Measurements from ENCODE around the gene CACNG7.

The CACNG7 gene

GRCh38 chr19:53908106-53908934 lies 758 bp upstream of the CACNG7 start:
- intact Hi-C loops (cut with DNase I; ENCODE audit: low total_unique reads) = no loop called here
- peaks cover 8 to 93% of the 10 kb centered on the region in 2 donors for H3K27me3 ChIP-seq
- DNase-seq = no peak
- H3K36me3 ChIP-seq = no peaks in the 10 kb centered on the region
- no peak overlapping the region for H3K27ac ChIP-seq
- no peak overlapping the region for H3K4me3 ChIP-seq
- no peak for TF ChIP-seq CTCF (IDR thresholded peaks at IDR 0.05)
- peaks cover 0 to 29% (median 20%) of the 10 kb centered on the region in 4 donors for H3K4me1 ChIP-seq
- H3K9me3 ChIP-seq = no peaks in the 10 kb centered on the region

GRCh38 chr19:53909471-53910169 lies 542 bp downstream of the CACNG7 start:
- Histone ChIP-seq H3K27me3 (peaks cover 8 to 96% of the 10 kb centered on the region in 2 donors), H3K9me3 (no peaks in the 10 kb centered on the region), H3K27ac (no peak overlapping the region), H3K4me3 (no peak overlapping the region), H3K4me1 (peaks cover 0 to 29% (median 20%) of the 10 kb centered on the region in 4 donors), H3K36me3 (no peaks in the 10 kb centered on the region)
- intact Hi-C loops (cut with DNase I; ENCODE audit: low total_unique reads) = no loop called here
- no peak for DNase-seq
- TF ChIP-seq CTCF (IDR thresholded peaks at IDR 0.05) = no peak

- intact Hi-C loops (cut with DNase I; ENCODE audit: low total_unique reads) = no loop called here
- Histone ChIP-seq H3K27ac (no peak overlapping the region), H3K27me3 (peaks cover 8 to 92% of the 10 kb centered on the region in 2 donors), H3K4me3 (no peak overlapping the region), H3K36me3 (no peaks in the 10 kb centered on the region), H3K9me3 (no peaks in the 10 kb centered on the region), H3K4me1 (peaks cover 0 to 29% (median 20%) of the 10 kb centered on the region in 4 donors)
- no peak for TF ChIP-seq CTCF (IDR thresholded peaks at IDR 0.05)
- no peak for DNase-seq
Measured at GRCh38 chr19:53910170-53910518, 1.1 kb downstream of the CACNG7 start.

- Histone ChIP-seq H3K4me3 (no peak overlapping the region), H3K27ac (no peak overlapping the region), H3K4me1 (peaks cover 0 to 20% (median 16%) of the 10 kb centered on the region in 4 donors), H3K9me3 (no peaks in the 10 kb centered on the region), H3K36me3 (no peaks in the 10 kb centered on the region), H3K27me3 (peaks cover 8 to 68% of the 10 kb centered on the region in 2 donors)
- DNase-seq = no peak
- TF ChIP-seq CTCF (IDR thresholded peaks at IDR 0.05) = no peak
- intact Hi-C loops (cut with DNase I; ENCODE audit: low total_unique reads) = no loop called here
Measured at GRCh38 chr19:53912653-53913052, 3.6 kb downstream of the CACNG7 start.

- no peak for TF ChIP-seq CTCF (IDR thresholded peaks at IDR 0.05)
- H3K36me3 ChIP-seq = no peaks in the 10 kb centered on the region
- peaks cover 0 to 50% of the 10 kb centered on the region in 2 donors for H3K27me3 ChIP-seq
- no peak for DNase-seq
- no peaks in the 10 kb centered on the region for H3K9me3 ChIP-seq
- H3K27ac ChIP-seq = no peak overlapping the region
- intact Hi-C loops (cut with DNase I; ENCODE audit: low total_unique reads) = no loop called here
- no peaks in the 10 kb centered on the region for H3K4me1 ChIP-seq
- no peak overlapping the region for H3K4me3 ChIP-seq
Measured at GRCh38 chr19:53915000-53915399, 5.9 kb downstream of the CACNG7 start.

Data from tibial artery (tissue), 4 donors.